ENCODE measurements around the gene TSSK1B. TPM values are rescaled to one million over a fixed set of nuclear protein-coding genes. Genes with fewer than 3 reads are reported as not detected.
"Not testable (repeated sequence)": the region's sequence is repeated elsewhere in the genome, so short reads cannot be mapped to it uniquely, and the experiment has no call there.

TSSK1B gene
- polyA plus RNA-seq, 5 donors = 0.07 TPM; not detected in 4

- no peak for DNase-seq
Measured at GRCh38 chr5:113404269-113404668, 30.5 kb downstream of the TSSK1B start.

GRCh38 chr5:113397986-113398385, 36.8 kb downstream of the TSSK1B start:
- not testable (repeated sequence) for DNase-seq

GRCh38 chr5:113397046-113397445, 37.7 kb downstream of the TSSK1B start:
- no peak for DNase-seq

- DNase-seq = no peak
Measured at GRCh38 chr5:113394658-113395057, 40.1 kb downstream of the TSSK1B start.

- DNase-seq = no peak
Measured at GRCh38 chr5:113390224-113390623, 44.6 kb downstream of the TSSK1B start.

GRCh38 chr5:113389116-113389515, 45.7 kb downstream of the TSSK1B start:
- DNase-seq = no peak

GRCh38 chr5:113387844-113388243, 46.9 kb downstream of the TSSK1B start:
- no peak for DNase-seq

- no peak for DNase-seq
Measured at GRCh38 chr5:113384782-113385285, 50.0 kb downstream of the TSSK1B start.

GRCh38 chr5:113382731-113383130, 52.1 kb downstream of the TSSK1B start:
- DNase-seq = no peak

Other genes with a start within 250 kb of the TSSK1B start
- 10 to 100 TPM; 12.5 to 17.2 (median 15.7) TPM for gene MCC, start 53.5 kb upstream of the TSSK1B start, polyA plus RNA-seq (ENCODE audit: insufficient read depth in 1 of 5, insufficient read length in 5 of 5, low replicate concordance in 1 of 5)
- gene YTHDC2, start 78.7 kb upstream of the TSSK1B start, polyA plus RNA-seq (ENCODE audit: insufficient read depth in 1 of 5, insufficient read length in 5 of 5, low replicate concordance in 1 of 5) = 10 to 100 TPM; 26.6 to 49.4 (median 43.2) TPM

All from right lung (tissue), 5 donors.